Endothelial cell of hepatic sinusoid (primary cell): ENCODE data around the gene GUCA1A.

ENCODE experiments used
- in situ Hi-C: cut with HindIII; loops from 2 replicates; pipeline ENCODE4 v1.10.0; 2017; ENCODE audit warnings: low sequenced_read_pairs

GUCA1A gene

GRCh38 chr6:42173101-42173500, at the start of gene GUCA1A:
TSS of gene GUCA1A (plus strand) at chr6:42173364. CDS start at chr6:42173614, 250 bp downstream.
- in situ Hi-C loops, result loop anchor here (5.0 kb wide), 2 partner anchors 36 to 86 kb away; no protein-coding TSS in a partner anchor

DNA sequence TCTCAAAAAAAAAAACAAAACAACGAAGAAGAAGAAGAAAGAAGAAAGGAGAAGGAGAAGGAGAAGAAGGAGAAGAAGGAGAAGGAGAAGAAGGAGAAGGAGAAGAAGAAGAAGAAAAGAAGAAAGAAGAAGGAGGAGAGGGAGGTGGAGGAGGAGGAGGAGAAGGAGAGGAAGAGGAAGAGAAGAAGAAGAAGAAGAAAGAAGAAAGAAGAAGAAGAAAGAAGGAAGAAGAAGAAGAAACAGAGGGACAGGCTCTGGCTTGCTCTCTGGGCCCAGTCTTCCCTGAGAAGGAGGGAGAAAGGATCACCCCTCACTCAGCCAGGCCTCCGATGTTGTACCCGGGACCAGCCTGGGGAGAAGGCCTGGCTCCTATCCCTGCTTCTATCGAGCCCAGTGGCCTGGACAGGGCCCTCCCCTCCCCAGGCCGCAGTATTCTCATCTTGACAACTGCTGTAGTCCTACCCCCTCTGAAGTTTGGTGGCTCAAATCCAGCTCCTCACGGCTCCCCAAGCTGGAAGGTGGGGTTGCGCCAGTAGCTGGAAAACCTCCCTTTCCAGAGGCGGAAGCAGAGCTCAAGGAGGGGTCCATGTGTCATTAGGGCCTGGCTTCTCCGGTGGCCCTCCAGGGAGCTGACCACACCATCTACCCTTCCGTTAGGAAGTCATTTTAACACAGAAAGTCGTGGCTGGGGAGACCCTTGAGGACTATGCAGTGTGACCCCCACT, 49.6 kb upstream of the GUCA1A start:
- in situ Hi-C loops, result no loop called here

- in situ Hi-C loops, result no loop called here
These were observed 48.8 kb upstream of the GUCA1A start for GRCh38 chr6:42124223-42124836.

- in situ Hi-C loops, result no loop called here
These were observed 47.9 kb upstream of the GUCA1A start for GRCh38 chr6:42125231-42125630.

GRCh38 chr6:42125663-42126062, 47.5 kb upstream of the GUCA1A start:
- in situ Hi-C loops, result no loop called here

- in situ Hi-C loops, result no loop called here
These were observed 44.5 kb upstream of the GUCA1A start for GRCh38 chr6:42128460-42129359.

- in situ Hi-C loops, result no loop called here
These were observed 43.8 kb upstream of the GUCA1A start for GRCh38 chr6:42129360-42129676.

DNA sequence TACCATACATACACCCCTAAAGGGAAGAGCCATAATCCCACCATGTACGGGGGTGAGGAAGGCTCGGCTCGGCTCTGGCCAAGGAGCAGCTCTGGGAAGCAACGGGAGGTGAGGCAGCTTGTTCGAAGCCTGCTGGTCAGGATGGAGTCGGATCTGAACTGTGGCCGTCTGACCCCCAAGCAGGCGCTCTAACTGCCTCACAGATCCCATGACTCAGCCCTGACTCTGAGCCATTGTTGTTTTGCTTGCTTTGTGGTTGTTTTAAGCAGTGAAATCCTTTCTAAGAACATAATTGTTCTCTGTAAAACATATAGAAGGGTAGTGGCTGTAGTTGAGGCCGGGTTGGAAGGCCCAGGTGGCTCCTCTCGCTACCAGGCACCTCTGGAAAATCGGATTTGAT, 41.6 kb upstream of the GUCA1A start:
- in situ Hi-C loops, result no loop called here

- in situ Hi-C loops, result no loop called here
These were observed 39.2 kb upstream of the GUCA1A start for GRCh38 chr6:42133926-42134325.

- in situ Hi-C loops, result loop anchor here (5.0 kb wide), 1 partner anchor 37 kb away; the partner anchor contains the start of gene GUCA1A
These were observed 38.0 kb upstream of the GUCA1A start for GRCh38 chr6:42135161-42135560.

DNA sequence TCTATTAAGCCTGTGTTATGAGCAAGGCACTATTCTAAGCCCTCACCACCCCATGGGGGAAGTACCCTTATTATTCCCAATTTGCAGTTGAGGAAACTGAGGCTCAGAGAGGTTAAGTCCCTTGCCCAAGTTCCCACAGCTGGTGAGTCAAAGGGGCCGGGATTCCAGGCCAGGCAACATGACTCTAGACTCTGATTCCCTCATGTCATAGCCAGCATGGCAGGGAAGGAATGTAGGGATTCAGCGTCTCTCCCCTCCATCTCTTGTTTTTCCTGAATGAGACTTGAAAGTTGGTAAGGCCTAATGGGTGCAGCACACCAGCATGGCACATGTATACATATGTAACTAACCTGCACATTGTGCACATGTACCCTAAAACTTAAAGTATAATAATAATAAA, 37.4 kb upstream of the GUCA1A start:
- in situ Hi-C loops, result loop anchor here (5.0 kb wide), 1 partner anchor 37 kb away; the partner anchor contains the start of gene GUCA1A

DNA sequence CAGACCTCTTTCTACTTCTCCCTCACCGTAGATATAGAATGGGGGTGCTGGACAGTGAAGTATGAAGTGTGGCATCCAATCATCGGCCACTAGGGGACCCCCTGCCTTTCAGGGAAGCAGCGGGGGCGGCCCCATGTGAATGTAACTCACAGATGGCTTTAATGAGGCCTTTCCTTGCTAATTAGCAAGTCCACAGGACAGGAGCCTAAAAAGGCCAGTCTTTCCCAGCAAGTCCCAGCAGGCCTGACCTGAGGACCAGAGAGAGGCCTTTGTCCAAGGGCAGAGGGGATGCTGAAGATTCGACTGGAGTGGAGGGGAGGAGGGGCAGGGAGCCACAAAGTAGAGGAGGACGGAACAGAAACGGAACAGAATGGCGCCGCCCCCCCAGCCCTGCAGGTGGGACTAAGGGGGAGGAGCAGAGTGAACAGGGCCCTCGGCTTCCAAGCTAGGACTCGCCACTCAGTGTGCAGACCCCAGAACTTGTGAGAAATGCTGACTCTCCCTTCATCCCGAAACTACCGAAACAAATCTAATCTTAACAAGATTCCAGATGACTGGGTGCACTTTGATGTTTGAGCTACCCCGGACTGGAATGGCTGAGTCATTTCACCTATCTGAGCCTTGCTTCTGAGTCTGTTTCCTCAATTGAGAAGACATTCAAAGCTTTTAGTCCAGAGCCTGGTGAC, 36.5 kb upstream of the GUCA1A start:
- in situ Hi-C loops, result loop anchor here (5.0 kb wide), 1 partner anchor 36 kb away; the partner anchor contains the start of gene GUCA1A

- in situ Hi-C loops, result loop anchor here (5.0 kb wide), 1 partner anchor 35 kb away; the partner anchor contains the start of gene GUCA1A
These were observed 35.9 kb upstream of the GUCA1A start for GRCh38 chr6:42137194-42137753.

DNA sequence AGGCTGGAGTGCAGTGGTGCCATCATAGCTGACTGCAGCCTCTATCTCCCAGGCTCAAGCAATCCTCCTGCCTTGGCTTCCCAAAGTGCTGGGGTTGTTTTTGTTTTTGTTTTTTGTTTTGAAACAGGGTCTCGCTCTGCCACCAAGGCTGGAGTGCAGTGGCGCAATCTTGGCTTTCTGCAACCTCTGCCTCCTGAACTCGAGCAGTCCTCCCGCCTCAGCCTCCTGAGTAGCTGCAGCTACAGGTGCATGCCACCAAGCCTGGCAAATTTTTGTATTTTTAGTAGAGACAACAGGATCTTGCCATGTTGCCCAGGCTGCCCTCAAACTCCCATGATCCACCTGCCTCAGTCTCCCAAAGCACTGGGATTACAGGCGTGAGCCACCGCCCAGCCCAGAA, 35.0 kb upstream of the GUCA1A start:
- in situ Hi-C loops, result loop anchor here (5.0 kb wide), 1 partner anchor 34 kb away; the partner anchor contains the start of gene GUCA1A

GRCh38 chr6:42138630-42139619, 34.2 kb upstream of the GUCA1A start:
- in situ Hi-C loops, result loop anchor here (5.0 kb wide), 1 partner anchor 33 kb away; the partner anchor contains the start of gene GUCA1A

GRCh38 chr6:42140032-42140431, 33.1 kb upstream of the GUCA1A start:
- in situ Hi-C loops, result no loop called here

DNA sequence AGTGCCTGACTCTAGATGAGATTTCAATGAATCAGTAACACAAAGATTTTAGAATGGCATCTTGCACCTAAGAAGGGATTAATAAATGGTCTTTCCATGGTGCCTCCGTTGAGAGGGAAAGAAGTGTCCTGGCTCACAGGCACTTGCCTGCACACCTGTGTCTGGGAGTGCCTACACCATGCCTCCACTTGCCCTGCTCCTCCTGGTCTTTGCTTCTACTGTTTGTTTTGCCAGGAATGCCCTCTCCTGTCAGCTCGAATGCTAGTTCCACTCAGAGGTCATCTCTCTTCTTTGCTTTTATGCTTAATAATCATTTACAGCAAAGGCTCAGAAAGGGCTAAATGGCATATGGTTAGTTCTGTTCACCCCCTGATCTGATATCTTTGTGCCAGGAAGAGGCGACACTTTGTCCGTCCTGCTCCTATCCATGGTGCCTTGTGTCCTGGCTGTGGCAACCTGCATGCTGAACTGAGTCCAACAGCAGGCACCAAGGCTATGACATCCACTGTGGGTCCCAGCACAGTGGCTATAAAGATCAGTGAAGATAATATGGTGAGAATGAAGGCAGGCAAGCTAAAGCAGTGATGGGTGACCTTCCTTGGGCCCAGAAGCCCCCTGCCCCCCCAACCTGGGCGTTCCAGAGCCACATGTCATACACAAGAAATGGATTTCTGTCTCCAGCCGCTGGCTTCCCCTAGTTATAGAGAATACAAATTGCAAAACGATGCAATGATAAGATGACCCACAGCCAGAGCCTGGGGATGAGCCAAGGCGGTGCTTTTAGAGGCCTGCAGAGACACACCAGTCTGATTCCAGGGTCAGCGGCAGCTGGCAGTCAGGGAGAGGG, 32.2 kb upstream of the GUCA1A start:
- in situ Hi-C loops, result no loop called here

- in situ Hi-C loops, result no loop called here
These were observed 31.5 kb upstream of the GUCA1A start for GRCh38 chr6:42141603-42142117.
